ENCODE data around the gene ZNF460.
"Not testable (repeated sequence)": the region's sequence is repeated elsewhere in the genome, so short reads cannot be mapped to it uniquely, and the experiment has no call there.

The ZNF460 gene

DNA sequence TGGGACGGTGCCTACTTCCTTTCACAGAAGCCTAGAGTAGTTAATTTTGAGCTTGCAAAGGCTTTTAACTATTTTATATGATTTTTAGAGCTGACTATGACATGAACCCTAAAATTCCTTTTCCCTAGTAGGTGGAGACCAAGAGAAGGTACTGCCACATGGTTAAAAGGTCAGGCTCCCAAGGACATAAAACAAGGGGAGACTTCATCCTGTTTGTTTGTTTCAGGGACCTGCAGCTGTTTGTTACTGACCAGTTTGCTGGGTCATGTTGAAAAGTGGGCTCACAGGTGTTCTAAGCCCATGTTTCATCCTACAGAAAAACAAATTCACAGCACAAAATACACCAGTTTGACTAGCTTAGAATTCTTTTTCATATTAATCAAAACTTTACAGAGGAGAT lies 3.9 kb upstream of the ZNF460 start:
- no peak overlapping the region for H3K4me3 ChIP-seq (ENCODE audit: control insufficient read depth, low read depth, low read length)
- TF ChIP-seq, protein P1, sequence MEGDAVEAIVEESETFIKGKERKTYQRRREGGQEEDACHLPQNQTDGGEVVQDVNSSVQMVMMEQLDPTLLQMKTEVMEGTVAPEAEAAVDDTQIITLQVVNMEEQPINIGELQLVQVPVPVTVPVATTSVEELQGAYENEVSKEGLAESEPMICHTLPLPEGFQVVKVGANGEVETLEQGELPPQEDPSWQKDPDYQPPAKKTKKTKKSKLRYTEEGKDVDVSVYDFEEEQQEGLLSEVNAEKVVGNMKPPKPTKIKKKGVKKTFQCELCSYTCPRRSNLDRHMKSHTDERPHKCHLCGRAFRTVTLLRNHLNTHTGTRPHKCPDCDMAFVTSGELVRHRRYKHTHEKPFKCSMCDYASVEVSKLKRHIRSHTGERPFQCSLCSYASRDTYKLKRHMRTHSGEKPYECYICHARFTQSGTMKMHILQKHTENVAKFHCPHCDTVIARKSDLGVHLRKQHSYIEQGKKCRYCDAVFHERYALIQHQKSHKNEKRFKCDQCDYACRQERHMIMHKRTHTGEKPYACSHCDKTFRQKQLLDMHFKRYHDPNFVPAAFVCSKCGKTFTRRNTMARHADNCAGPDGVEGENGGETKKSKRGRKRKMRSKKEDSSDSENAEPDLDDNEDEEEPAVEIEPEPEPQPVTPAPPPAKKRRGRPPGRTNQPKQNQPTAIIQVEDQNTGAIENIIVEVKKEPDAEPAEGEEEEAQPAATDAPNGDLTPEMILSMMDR (conservative IDR thresholded peaks at IDR 0.05; ENCODE audit: control insufficient read depth, insufficient read depth, low read depth, low read length), result no peak
- DNase-seq (ENCODE audit: low read depth), result no peak

DNA sequence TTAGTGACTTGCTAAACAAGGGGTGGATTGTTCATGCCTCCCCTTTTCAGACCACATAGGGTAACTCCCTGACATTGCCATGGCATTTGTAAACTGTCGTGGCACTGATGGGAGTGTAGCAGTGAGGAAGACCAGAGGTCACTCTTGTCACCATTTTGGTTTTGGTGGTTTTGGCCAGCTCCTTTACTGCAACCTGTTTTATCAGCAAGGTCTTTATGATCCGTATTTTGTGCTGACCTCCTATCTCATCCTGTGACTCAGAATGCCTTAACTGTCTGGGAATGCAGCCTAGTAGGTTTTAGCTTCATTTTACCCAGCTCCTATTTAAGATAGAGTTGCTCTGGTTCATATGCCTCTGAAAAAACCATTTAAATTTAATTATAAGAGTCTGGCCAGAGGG lies 1.8 kb upstream of the ZNF460 start:
- H3K4me3 ChIP-seq (ENCODE audit: control insufficient read depth, low read depth, low read length), result not testable (repeated sequence)
- peak; percentile 33 for DNase-seq (ENCODE audit: low read depth)

DNA sequence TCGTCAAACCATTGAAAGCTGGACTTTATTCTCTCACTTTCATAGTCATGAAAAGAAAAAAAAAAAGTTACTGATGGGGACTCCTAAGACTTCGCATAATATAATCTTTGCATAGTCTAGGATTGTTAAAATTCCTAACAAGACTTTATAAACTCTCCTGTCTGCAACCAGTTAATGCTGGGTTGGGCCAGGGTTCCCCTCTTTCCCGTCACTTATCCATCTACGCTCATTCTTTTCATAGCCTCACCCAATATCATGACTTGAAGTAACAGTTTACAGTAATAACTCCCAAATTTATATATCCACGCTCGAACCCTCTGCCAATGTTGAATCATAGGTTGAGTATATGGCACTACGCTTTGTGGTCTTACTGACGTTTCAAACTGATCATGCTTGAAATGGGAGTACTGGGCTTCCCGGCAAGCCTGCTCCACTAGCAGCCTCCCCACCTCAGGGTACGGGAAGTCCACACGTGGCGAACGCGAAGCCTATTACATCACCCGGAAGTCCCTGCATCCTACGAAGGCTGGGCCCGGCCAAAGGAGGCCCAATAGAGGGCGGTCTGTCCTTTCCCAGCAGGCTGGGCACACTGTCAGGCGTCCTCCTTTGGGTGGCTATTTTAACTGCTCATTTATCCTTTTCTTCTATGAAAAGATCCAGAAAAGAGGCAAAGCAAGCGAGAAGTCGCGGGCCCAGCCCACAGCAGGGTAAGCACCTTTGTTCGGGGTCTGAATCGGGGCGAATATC lies 694 bp upstream of the ZNF460 start:
- TF ChIP-seq, protein P1 (conservative IDR thresholded peaks at IDR 0.05; ENCODE audit: control insufficient read depth, insufficient read depth, low read depth, low read length), result peak; percentile 26
- H3K4me3 ChIP-seq (ENCODE audit: control insufficient read depth, low read depth, low read length), result peak overlapping the region; percentile 64
- peak; percentile 93 for DNase-seq (ENCODE audit: low read depth)

DNA sequence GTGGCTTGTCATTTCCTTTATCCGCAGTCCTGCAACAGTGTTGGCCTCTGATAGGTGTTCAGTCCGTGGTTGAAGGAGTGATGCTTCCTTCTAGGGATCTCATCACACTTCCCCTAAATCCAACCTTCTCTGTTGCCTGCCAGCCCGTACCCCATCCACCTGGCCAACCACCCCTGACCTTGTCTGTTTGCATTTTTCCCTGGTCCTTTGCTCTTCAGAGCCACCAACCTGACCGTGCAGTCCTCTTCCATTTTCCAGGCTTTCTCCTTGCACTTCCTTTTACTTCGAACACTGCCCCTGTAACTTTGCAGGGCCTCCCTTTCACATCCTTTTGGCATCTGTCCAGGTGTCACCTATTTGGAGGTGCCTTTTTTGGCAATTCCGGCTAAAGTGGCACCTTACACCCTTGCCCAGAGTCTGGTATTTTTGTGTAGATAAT lies 696 bp downstream of the ZNF460 start:
- H3K4me3 ChIP-seq (ENCODE audit: control insufficient read depth, low read depth, low read length), result peak overlapping the region; percentile 64
- TF ChIP-seq, protein P1 (conservative IDR thresholded peaks at IDR 0.05; ENCODE audit: control insufficient read depth, insufficient read depth, low read depth, low read length), result no peak
- peak; percentile 7 for DNase-seq (ENCODE audit: low read depth)

DNA sequence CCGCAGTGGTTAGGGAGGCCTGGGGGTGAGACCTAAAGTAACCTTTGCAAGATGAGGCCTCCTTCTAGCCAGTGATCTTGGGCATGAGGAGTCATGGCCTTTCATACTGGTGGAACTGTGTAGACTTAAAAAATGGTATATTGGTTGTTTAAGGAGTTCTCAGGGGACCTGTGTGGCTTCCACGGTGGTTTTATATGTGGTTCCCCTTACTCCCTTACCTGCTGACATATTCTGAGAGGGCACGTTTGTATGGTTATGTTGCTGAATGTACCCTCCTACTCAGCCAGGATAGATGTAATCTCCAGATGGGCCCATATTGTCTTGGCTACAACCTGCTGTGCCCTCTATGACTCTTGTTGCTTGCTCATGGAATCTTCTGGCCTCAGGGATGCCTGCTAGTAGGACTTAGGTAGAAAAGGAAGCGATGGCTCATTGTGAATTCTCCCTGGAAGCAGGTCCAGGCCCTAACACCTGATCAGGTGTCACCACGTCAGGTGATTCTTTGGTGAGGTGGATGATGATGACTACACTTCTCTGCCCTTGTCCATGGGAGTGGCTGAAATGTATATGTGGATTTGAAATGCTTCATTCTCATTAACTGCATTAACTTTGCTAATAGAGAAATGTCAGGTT lies 1.8 kb downstream of the ZNF460 start:
- H3K4me3 ChIP-seq (ENCODE audit: control insufficient read depth, low read depth, low read length), result peak overlapping the region; percentile 21

DNA sequence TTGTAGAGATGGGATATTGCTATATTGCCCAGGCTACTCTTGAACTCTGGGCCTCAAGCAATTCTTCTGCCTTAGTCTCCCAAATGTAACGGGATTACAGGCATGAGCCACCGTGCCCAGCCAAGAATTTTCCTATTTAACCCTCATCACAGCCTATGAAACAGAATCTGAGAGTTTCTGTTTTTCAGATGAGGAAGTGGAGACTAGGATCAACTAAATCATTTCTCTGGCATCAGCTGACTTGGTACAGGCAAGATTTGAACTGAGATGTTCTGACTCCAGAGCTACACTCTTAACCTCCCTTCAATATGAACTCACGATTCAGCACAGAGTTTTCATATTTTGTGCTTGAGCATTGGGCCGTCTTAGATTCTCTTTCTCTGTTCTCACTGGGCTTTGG lies 8.1 kb downstream of the ZNF460 start:
- TF ChIP-seq, protein P1 (conservative IDR thresholded peaks at IDR 0.05; ENCODE audit: control insufficient read depth, insufficient read depth, low read depth, low read length), result no peak
- H3K4me3 ChIP-seq (ENCODE audit: control insufficient read depth, low read depth, low read length), result no peak overlapping the region
- no peak for DNase-seq (ENCODE audit: low read depth)

More for the DNA sequence above, 1.8 kb downstream of the ZNF460 start:
- TF ChIP-seq, protein P1 (conservative IDR thresholded peaks at IDR 0.05; ENCODE audit: control insufficient read depth, insufficient read depth, low read depth, low read length), result no peak
- DNase-seq (ENCODE audit: low read depth), result no peak

DNA sequence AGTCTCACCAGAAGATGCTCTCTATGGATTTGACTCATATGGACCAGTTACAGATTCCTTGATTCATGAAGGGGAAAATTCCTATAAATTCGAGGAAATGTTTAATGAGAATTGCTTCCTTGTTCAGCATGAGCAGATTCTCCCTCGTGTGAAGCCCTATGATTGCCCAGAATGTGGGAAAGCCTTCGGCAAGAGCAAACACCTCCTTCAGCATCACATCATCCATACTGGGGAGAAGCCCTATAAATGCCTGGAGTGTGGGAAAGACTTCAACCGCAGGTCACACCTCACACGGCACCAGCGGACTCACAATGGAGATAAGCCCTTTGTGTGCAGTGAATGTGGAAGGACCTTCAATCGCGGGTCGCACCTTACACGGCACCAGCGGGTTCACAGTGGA lies 10.7 kb downstream of the ZNF460 start:
- no peak overlapping the region for H3K4me3 ChIP-seq (ENCODE audit: control insufficient read depth, low read depth, low read length)
- no peak for DNase-seq (ENCODE audit: low read depth)
- TF ChIP-seq, protein P1 (conservative IDR thresholded peaks at IDR 0.05; ENCODE audit: control insufficient read depth, insufficient read depth, low read depth, low read length), result no peak

Measured in fibroblast of mammary gland (primary cell).